H1 (cell line): Measurements from ENCODE around the gene ZNF277. TPM values are rescaled to one million over a fixed set of nuclear protein-coding genes. Genes with fewer than 3 reads are reported as not detected.
A peak's percentile ranks its signal among the peaks of the same experiment; 100 is the strongest.

ENCODE experiments used
- CTCF ChIA-PET: fragments of 300-600 bp; sonication (Branson Sonifier 250); formaldehyde crosslinking; loops from one replicate; lab custom pipeline; 2021; ENCODE audit not compliant: partially characterized antibody; lab: Charles Lee
- POLR2A ChIA-PET: fragments of 300-600 bp; sonication (Branson Sonifier 250); formaldehyde crosslinking; loops from one replicate; lab custom pipeline; 2021; ENCODE audit warnings: inconsistent platforms; ENCODE audit not compliant: partially characterized antibody; lab: Charles Lee
- DNase-seq, 2 experiments: peaks; one replicate each; pipeline versions ENCODE4 v3.0.0 to v3.0.0-alpha.2; 2010 to 2022; ENCODE audit warnings: low spot score in 2 of 2, low read depth in 1 of 2, mixed read lengths in 1 of 2
- FAIRE-seq: peaks from 2 replicates; lab custom pipeline; 2011; peaks lifted over from hg19 to GRCh38; lab: Jason Lieb, UNC
- H2AFZ ChIP-seq: 2 replicates; pipeline ENCODE4 v1.8.1; 2012; ENCODE audit warnings: low read length, inconsistent platforms
- H2AK5ac ChIP-seq: 2 replicates; pipeline ENCODE4 v1.6.1; 2013; ENCODE audit warnings: low read depth, low read length
- H2BK120ac ChIP-seq: replicated peaks from 2 replicates; pipeline ENCODE3; 2013; ENCODE audit warnings: low read depth, low read length, inconsistent platforms
- H2BK12ac ChIP-seq: 2 replicates; pipeline ENCODE4 v1.6.1; 2013; ENCODE audit warnings: low read depth, low read length
- H2BK15ac ChIP-seq: 2 replicates; pipeline ENCODE4 v1.6.1; 2013; ENCODE audit warnings: low read length
- H2BK20ac ChIP-seq: 2 replicates; pipeline ENCODE4 v1.6.1; 2013; ENCODE audit warnings: low read length
- H2BK5ac ChIP-seq: 2 replicates; pipeline ENCODE4 v1.6.1; 2013; ENCODE audit warnings: low read depth, low read length
- H3K14ac ChIP-seq: 2 replicates; pipeline ENCODE4 v1.6.1; 2013; ENCODE audit warnings: inconsistent platforms; ENCODE audit not compliant: insufficient read length
- H3K18ac ChIP-seq: 2 replicates; pipeline ENCODE4 v1.6.1; 2013; ENCODE audit warnings: low read length; ENCODE audit errors: extremely low read depth
- H3K23ac ChIP-seq: 2 replicates; pipeline ENCODE4 v1.6.1; 2013; ENCODE audit warnings: inconsistent platforms; ENCODE audit not compliant: insufficient read length
- H3K23me2 ChIP-seq: 2 replicates; pipeline ENCODE4 v1.6.1; 2013; ENCODE audit warnings: low read depth, low read length
- H3K27ac ChIP-seq: 2 replicates; pipeline ENCODE4 v1.6.1; 2011; ENCODE audit warnings: low read depth, low read length, inconsistent platforms
- H3K27me3 ChIP-seq, 4 experiments: replicated peaks in 1 of 4; 1 replicate in 1 of 4; 2 replicates in 3 of 4; pipeline versions ENCODE4 v1.6.1 to v1.8.1; 2011 to 2013; ENCODE audit warnings: low read length in 3 of 4, mild to moderate bottlenecking in 3 of 4, inconsistent platforms in 2 of 4, mixed read lengths in 2 of 4, moderate library complexity in 1 of 4; ENCODE audit not compliant: control insufficient read depth in 3 of 4, insufficient read depth in 3 of 4; ENCODE audit errors: extremely low read depth in 1 of 4
- H3K36me3 ChIP-seq, 4 experiments: 2 replicates each; pipeline versions ENCODE4 v1.6.1 to v1.8.1; 2011 to 2013; ENCODE audit warnings: mild to moderate bottlenecking in 4 of 4, low read length in 3 of 4, moderate library complexity in 2 of 4, control low read depth in 1 of 4, inconsistent platforms in 1 of 4; ENCODE audit not compliant: insufficient read depth in 4 of 4, control insufficient read depth in 2 of 4
- H3K4ac ChIP-seq: replicated peaks from 2 replicates; pipeline ENCODE3; 2013; ENCODE audit warnings: low read length, low read depth, mixed read lengths, inconsistent platforms; ENCODE audit not compliant: insufficient read length
- H3K4me1 ChIP-seq, 4 experiments: replicated peaks in 1 of 4; 1 replicate in 1 of 4; 2 replicates in 3 of 4; pipeline versions ENCODE4 v1.6.1 to v1.8.1; 2011 to 2013; ENCODE audit warnings: low read length in 3 of 4, inconsistent platforms in 2 of 4, mixed read lengths in 1 of 4; ENCODE audit not compliant: insufficient read depth in 4 of 4, control insufficient read depth in 3 of 4
- H3K4me2 ChIP-seq, 2 experiments: 2 replicates each; pipeline versions ENCODE4 v1.6.1 to v1.8.1; 2011 to 2013; ENCODE audit warnings: low read depth in 2 of 2, low read length in 2 of 2, control low read depth in 1 of 2, inconsistent platforms in 1 of 2, mild to moderate bottlenecking in 1 of 2; ENCODE audit not compliant: insufficient read depth in 1 of 2
- H3K4me3 ChIP-seq, 4 experiments: fragments of 200-600, 300-600 bp in 1 of 4; sonication (generic), shearing (Covaris generic), sonication (Bioruptor Twin) in 1 of 4; 2 replicates each; pipeline versions ENCODE4 v1.5.1 to v1.8.1; 2011 to 2016; ENCODE audit warnings: low read length in 4 of 4, low read depth in 3 of 4, control low read depth in 2 of 4, inconsistent platforms in 2 of 4, mild to moderate bottlenecking in 2 of 4, mixed read lengths in 1 of 4, moderate library complexity in 1 of 4; ENCODE audit not compliant: insufficient read depth in 2 of 4; ENCODE audit errors: extremely low read depth in 1 of 4
- H3K56ac ChIP-seq: replicated peaks from 2 replicates; pipeline ENCODE3; 2013; ENCODE audit warnings: low read depth, mild to moderate bottlenecking, mixed read lengths, low read length, inconsistent platforms; ENCODE audit not compliant: insufficient read length
- H3K79me1 ChIP-seq: 2 replicates; pipeline ENCODE4 v1.6.1; 2013; ENCODE audit warnings: low read depth, low read length, control low read depth
- H3K79me2 ChIP-seq, 2 experiments: 2 replicates each; pipeline versions ENCODE4 v1.6.1 to v1.8.1; 2012 to 2013; ENCODE audit warnings: low read length in 2 of 2, mild to moderate bottlenecking in 2 of 2, inconsistent platforms in 1 of 2; ENCODE audit not compliant: insufficient read depth in 2 of 2, control insufficient read depth in 1 of 2
- H3K9ac ChIP-seq, 4 experiments: replicated peaks in 1 of 4; 1 replicate in 1 of 4; 2 replicates in 3 of 4; pipeline versions ENCODE4 v1.6.1 to v1.8.1; 2011 to 2013; ENCODE audit warnings: low read depth in 3 of 4, low read length in 3 of 4, control low read depth in 2 of 4, mild to moderate bottlenecking in 2 of 4, moderate library complexity in 2 of 4, inconsistent platforms in 1 of 4; ENCODE audit errors: extremely low read depth in 1 of 4
- H3K9me3 ChIP-seq, 2 experiments: 2 replicates each; pipeline versions ENCODE4 v1.6.1 to v1.8.1; 2012 to 2013; ENCODE audit warnings: mild to moderate bottlenecking in 2 of 2, moderate library complexity in 2 of 2, control low read depth in 1 of 2, inconsistent platforms in 1 of 2, low read depth in 1 of 2, low read length in 1 of 2, mixed read lengths in 1 of 2; ENCODE audit not compliant: insufficient read depth in 2 of 2
- H4K20me1 ChIP-seq, 2 experiments: replicated peaks in 1 of 2; 2 replicates each; pipeline versions ENCODE3 to v1.8.1; 2011 to 2013; ENCODE audit warnings: inconsistent platforms in 2 of 2, low read length in 2 of 2, mild to moderate bottlenecking in 1 of 2; ENCODE audit not compliant: insufficient read depth in 2 of 2, control insufficient read depth in 1 of 2
- H4K5ac ChIP-seq: 2 replicates; pipeline ENCODE4 v1.6.1; 2013; ENCODE audit warnings: low read length, low read depth, mixed read lengths, inconsistent platforms; ENCODE audit not compliant: insufficient read length
- H4K8ac ChIP-seq: 2 replicates; pipeline ENCODE4 v1.8.0; 2013; ENCODE audit warnings: mild to moderate bottlenecking, moderate library complexity, low read length, inconsistent platforms; ENCODE audit not compliant: insufficient read depth; ENCODE audit errors: extremely low read depth
- H4K91ac ChIP-seq: replicated peaks from 2 replicates; pipeline ENCODE3; 2013; ENCODE audit warnings: low read length, mixed read lengths, inconsistent platforms; ENCODE audit not compliant: insufficient read length
- BACH1 ChIP-seq: IDR thresholded peaks from 2 replicates; pipeline ENCODE4 v1.6.1; 2012; ENCODE audit warnings: low read length, improper control_type of control experiment
- CTCF ChIP-seq, 3 experiments: IDR thresholded peaks; 1 replicate in 2 of 3; 2 replicates in 1 of 3; pipeline versions ENCODE4 v1.5.1 to v1.6.1; 2011; ENCODE audit warnings: low read length in 3 of 3, mild to moderate bottlenecking in 3 of 3, inconsistent platforms in 2 of 3, low read depth in 1 of 3, moderate library complexity in 1 of 3; ENCODE audit not compliant: insufficient read depth in 1 of 3; ENCODE audit errors: control extremely low read depth in 1 of 3
- POLR2A ChIP-seq, 2 experiments: IDR thresholded peaks; 1 replicate in 1 of 2; 2 replicates in 1 of 2; pipeline ENCODE4 v1.6.1; 2011; ENCODE audit warnings: low read depth in 2 of 2, low read length in 2 of 2, mild to moderate bottlenecking in 2 of 2; ENCODE audit errors: control extremely low read depth in 1 of 2
- WGBS, 2 experiments: shearing (Covaris generic) in 1 of 2; methylation state at CpG; one replicate each; pipeline versions ENCODE4 v1.1.6 to v1.1.7; 2013 to 2015; ENCODE audit warnings: low lambda C conversion rate in 2 of 2, mixed read lengths in 2 of 2, inconsistent platforms in 1 of 2, low coverage in 1 of 2, missing lambda C conversion rate in 1 of 2; ENCODE audit not compliant: insufficient replicate concordance in 2 of 2, insufficient coverage in 1 of 2, insufficient read length in 1 of 2; ENCODE audit errors: extremely low coverage in 1 of 2, missing lambda C conversion rate in 1 of 2; 5-methylcytosine and 5-hydroxymethylcytosine counted together
- polyA plus RNA-seq, 7 experiments: library from polyadenylated mRNA; depleted of rRNA in 3 of 7; stranded (reverse) in 5 of 7; unstranded in 2 of 7; fragments of >200 nt in 5 of 7; fragments of 200-250 nt in 2 of 7; gene quantifications; 1 replicate in 5 of 7; 2 replicates in 1 of 7; 4 replicates in 1 of 7; pipeline versions ENCODE4 v1.2.1 to v1.2.3, GENCODE V29; 2011 to 2013; ENCODE audit warnings: missing spikeins in 2 of 7, mixed read lengths in 2 of 7
- total RNA-seq: library from RNA; stranded (reverse); fragmentation: NEBNext Ultra II Directional; extraction: Animal tissue kit (Norgen Biotek cat#: 25700); gene quantifications from 2 replicates; pipeline ENCODE4 v1.2.1, GENCODE V29; 2021

Gene ZNF277
- total and polyA plus RNA-seq, 2 of the 8 experiments (the other 6 are each of a cell fraction or from before 2014, with no cell fraction given) = 5.1 to 21.7 TPM

GRCh38 chr7:112214883-112215282 lies 8.4 kb downstream of the ZNF277 start:
- no peaks in the 10 kb centered on the region for H3K36me3 ChIP-seq
- peak in 1 of 3 experiments; percentile 7; a peak in 1 of 4 replicates for TF ChIP-seq CTCF (IDR thresholded peaks at IDR 0.05; ENCODE audit: control extremely low read depth in 1 of 3, insufficient read depth in 1 of 3, low read depth in 1 of 3, low read length in 3 of 3)
- TF ChIP-seq POLR2A (IDR thresholded peaks at IDR 0.05; ENCODE audit: control extremely low read depth in 1 of 2, low read depth in 2 of 2, low read length in 2 of 2) = no peak
- no peak for TF ChIP-seq BACH1
- no peak overlapping the region for H3K4me3 ChIP-seq
- no peaks in the 10 kb centered on the region for H3K23me2 ChIP-seq
- no peak overlapping the region for H3K14ac ChIP-seq
- no peak overlapping the region for H3K9ac ChIP-seq
- no peak overlapping the region for H2AFZ ChIP-seq
- ChIA-PET CTCF (interaction anchor here (0.6 to 3.9 kb wide), 10 partner anchors 9 to 479 kb away, joined by 3 to 18 read pairs (median 4); partner anchors contain the start of gene DOCK4), POLR2A (interaction anchor here (1.5 kb wide), 1 partner anchor 8 kb away, joined by 8 read pairs; the partner anchor contains the start of genes DOCK4 and ZNF277)
- H4K8ac ChIP-seq = no peak overlapping the region
- 75% methylated on average over 2 of the region's 2 CpGs; no CpG with 5 or more reads in 1 of the 2 experiments for WGBS, 2 experiments
- no peak overlapping the region for H4K5ac ChIP-seq
- H3K79me1 ChIP-seq = no peaks in the 10 kb centered on the region; the same call in 1 of the 2 replicates
- H2BK15ac ChIP-seq = no peak overlapping the region
- no peak overlapping the region for H2AK5ac ChIP-seq
- H4K91ac ChIP-seq = no peak overlapping the region
- H3K56ac ChIP-seq = no peak overlapping the region
- peaks cover 0 to 68% of the 10 kb centered on the region in 2 experiments; a peak in 2 of 4 replicates for H3K79me2 ChIP-seq
- FAIRE-seq (no peak), DNase-seq (no peak)
- peaks cover 2 to 8% of the 10 kb centered on the region in 2 experiments for H4K20me1 ChIP-seq
- peaks cover 0 to 2% (median 0%) of the 10 kb centered on the region in 4 experiments; a peak in 1 of 7 replicates for H3K27me3 ChIP-seq
- H3K27ac ChIP-seq = no peak overlapping the region
- no peak overlapping the region for H2BK5ac ChIP-seq
- no peak overlapping the region for H3K4ac ChIP-seq
- H2BK12ac ChIP-seq = no peak overlapping the region
- H2BK120ac ChIP-seq = no peak overlapping the region
- H3K4me2 ChIP-seq = no peak overlapping the region
- H3K9me3 ChIP-seq = no peaks in the 10 kb centered on the region
- H2BK20ac ChIP-seq = no peak overlapping the region
- no peak overlapping the region for H3K23ac ChIP-seq
- H3K18ac ChIP-seq = no peak overlapping the region
- H3K4me1 ChIP-seq = peaks cover 0 to 9% (median 4%) of the 10 kb centered on the region in 4 experiments; a peak in 4 of 7 replicates
